ENCODE data around the gene TNFSF15. TPM values are rescaled to one million over a fixed set of nuclear protein-coding genes. Genes with fewer than 3 reads are reported as not detected.
"Not testable (repeated sequence)": the region's sequence is repeated elsewhere in the genome, so short reads cannot be mapped to it uniquely, and the experiment has no call there.

The TNFSF15 gene
- total and polyA plus RNA-seq, 2 donors (not counting 3 experiments of a cell fraction or from before 2014, with no cell fraction given), result 8.4 to 14.3 TPM

DNA sequence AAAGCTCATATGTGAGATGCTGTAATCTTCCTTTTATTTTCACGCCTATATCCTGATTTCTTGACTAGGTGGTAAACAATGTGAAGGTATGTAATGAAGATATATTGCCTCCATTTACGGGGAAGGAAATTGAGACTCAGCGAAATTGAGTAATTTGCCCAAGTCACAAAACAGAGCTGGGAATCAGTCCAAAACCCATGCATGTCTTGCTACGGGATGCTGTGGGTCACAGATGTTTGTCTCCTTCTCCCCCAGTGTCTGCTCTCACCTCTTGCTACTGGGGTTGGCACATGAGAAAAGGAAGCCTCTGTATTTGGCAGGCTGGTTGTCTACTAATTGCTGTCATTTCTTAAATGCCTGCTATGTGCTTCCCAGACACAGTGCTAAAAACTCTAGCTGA, 70.1 kb downstream of the TNFSF15 start:
- no TSS peak for BruUV-seq (replicated peaks)
- FAIRE-seq (no peak), DNase-seq (ENCODE audit: low read depth, low spot score) (peak; percentile 13)
- no peak overlapping the region for H3K9ac ChIP-seq (replicated peaks; ENCODE audit: extremely low read depth, insufficient read depth, low read length)
- no peaks in the 10 kb centered on the region for H3K79me2 ChIP-seq (ENCODE audit: control insufficient read depth, insufficient read depth, low read length)
- CTCF ChIA-PET, result interaction anchor here (0.8 to 12.2 kb wide), 8 partner anchors 36 to 330 kb away, joined by 3 to 301 read pairs (median 6); partner anchors contain the start of gene TEX48
- H3K27me3 ChIP-seq (ENCODE audit: control insufficient read depth in 2 of 2, insufficient read depth in 2 of 2, low read length in 2 of 2), result no peaks in the 10 kb centered on the region
- H3K4me1 ChIP-seq (ENCODE audit: control insufficient read depth, extremely low read depth, insufficient read depth, low read length), result peaks cover 4% of the 10 kb centered on the region
- POLR2A ChIA-PET, result no interaction called here
- H3K4me3 ChIP-seq (replicated peaks in 1 of 3; ENCODE audit: insufficient read depth in 1 of 3, low read depth in 1 of 3, low read length in 3 of 3), result no peak overlapping the region
- H2AFZ ChIP-seq (ENCODE audit: low read depth, low read length), result no peak overlapping the region
- H3K36me3 ChIP-seq (ENCODE audit: control insufficient read depth in 2 of 2, extremely low read depth in 1 of 2, insufficient read depth in 2 of 2, low read length in 2 of 2), result no peaks in the 10 kb centered on the region
- no peaks in the 10 kb centered on the region for H3K9me1 ChIP-seq (replicated peaks; ENCODE audit: control insufficient read depth, extremely low read depth, insufficient read depth, low read length)
- H3K9me3 ChIP-seq (replicated peaks; ENCODE audit: control insufficient read depth, insufficient read depth, low read length), result no peaks in the 10 kb centered on the region
- H3K4me2 ChIP-seq (ENCODE audit: insufficient read depth, low read length), result no peak overlapping the region
- H3K27ac ChIP-seq (ENCODE audit: insufficient read depth, low read depth, low read length), result no peak overlapping the region
- intact Hi-C loops (cut with micrococcal nuclease), result no loop called here
- no peaks in the 10 kb centered on the region for H4K20me1 ChIP-seq (replicated peaks; ENCODE audit: control insufficient read depth, extremely low read depth, insufficient read depth, low read length)
- TF ChIP-seq JUN (IDR thresholded peaks at IDR 0.05; ENCODE audit: borderline replicate concordance, insufficient read depth, insufficient read length, low read depth) (no peak), FOS (IDR thresholded peaks at IDR 0.05; ENCODE audit: borderline replicate concordance, insufficient read depth, low read length) (no peak), GATA2 (IDR thresholded peaks at IDR 0.05; ENCODE audit: insufficient read depth, insufficient read length, low read depth, low read length) (no peak), MYC (IDR thresholded peaks at IDR 0.05; ENCODE audit: low read depth, low read length) (no peak), POLR2AphosphoS5 (IDR thresholded peaks at IDR 0.05; ENCODE audit: insufficient read depth, low read depth, low read length) (no peak), EZH2 (IDR thresholded peaks at IDR 0.05; ENCODE audit: borderline replicate concordance, low read depth, low read length, severe bottlenecking) (no peak), POLR2A (IDR thresholded peaks at IDR 0.05; ENCODE audit: low read depth, low read length) (no peak)
- TF ChIP-seq, protein P1, sequence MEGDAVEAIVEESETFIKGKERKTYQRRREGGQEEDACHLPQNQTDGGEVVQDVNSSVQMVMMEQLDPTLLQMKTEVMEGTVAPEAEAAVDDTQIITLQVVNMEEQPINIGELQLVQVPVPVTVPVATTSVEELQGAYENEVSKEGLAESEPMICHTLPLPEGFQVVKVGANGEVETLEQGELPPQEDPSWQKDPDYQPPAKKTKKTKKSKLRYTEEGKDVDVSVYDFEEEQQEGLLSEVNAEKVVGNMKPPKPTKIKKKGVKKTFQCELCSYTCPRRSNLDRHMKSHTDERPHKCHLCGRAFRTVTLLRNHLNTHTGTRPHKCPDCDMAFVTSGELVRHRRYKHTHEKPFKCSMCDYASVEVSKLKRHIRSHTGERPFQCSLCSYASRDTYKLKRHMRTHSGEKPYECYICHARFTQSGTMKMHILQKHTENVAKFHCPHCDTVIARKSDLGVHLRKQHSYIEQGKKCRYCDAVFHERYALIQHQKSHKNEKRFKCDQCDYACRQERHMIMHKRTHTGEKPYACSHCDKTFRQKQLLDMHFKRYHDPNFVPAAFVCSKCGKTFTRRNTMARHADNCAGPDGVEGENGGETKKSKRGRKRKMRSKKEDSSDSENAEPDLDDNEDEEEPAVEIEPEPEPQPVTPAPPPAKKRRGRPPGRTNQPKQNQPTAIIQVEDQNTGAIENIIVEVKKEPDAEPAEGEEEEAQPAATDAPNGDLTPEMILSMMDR (IDR thresholded peaks at IDR 0.05; ENCODE audit: extremely low read depth in 1 of 2, insufficient read depth in 1 of 2, low read depth in 1 of 2, low read length in 2 of 2), result no peak
- TF ChIP-seq, protein P2, sequence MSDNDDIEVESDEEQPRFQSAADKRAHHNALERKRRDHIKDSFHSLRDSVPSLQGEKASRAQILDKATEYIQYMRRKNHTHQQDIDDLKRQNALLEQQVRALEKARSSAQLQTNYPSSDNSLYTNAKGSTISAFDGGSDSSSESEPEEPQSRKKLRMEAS (IDR thresholded peaks at IDR 0.05; ENCODE audit: insufficient read depth, insufficient read length), result no peak
- dilution Hi-C loops (cut with MboI; ENCODE audit: extremely low pct_ligation_motif_present, low sequenced_read_pairs), result no loop called here

DNA sequence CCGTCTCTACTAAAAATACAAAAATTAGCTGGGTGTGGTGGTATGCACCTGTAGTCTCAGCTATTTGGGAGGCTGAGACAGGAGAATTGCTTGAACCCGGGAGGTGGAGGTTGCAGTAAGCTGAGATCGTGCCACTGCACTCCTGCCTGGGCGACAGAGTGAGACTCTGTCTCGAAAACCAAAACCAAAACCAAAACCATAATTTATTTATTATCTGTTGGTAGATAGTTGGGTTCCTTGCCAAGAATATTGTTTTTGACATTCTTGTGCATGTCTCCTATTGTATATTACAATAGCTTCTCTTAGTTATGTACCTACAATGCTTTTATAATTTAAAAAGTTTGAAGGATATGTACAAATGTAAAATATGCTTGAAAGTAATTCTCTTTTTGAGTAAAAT, 70.7 kb downstream of the TNFSF15 start:
- H3K27ac ChIP-seq (ENCODE audit: insufficient read depth, low read depth, low read length); POLR2A ChIA-PET; H3K4me1 ChIP-seq (ENCODE audit: control insufficient read depth, extremely low read depth, insufficient read depth, low read length); intact Hi-C loops (cut with micrococcal nuclease); H3K9me1 ChIP-seq (replicated peaks; ENCODE audit: control insufficient read depth, extremely low read depth, insufficient read depth, low read length); H3K79me2 ChIP-seq (ENCODE audit: control insufficient read depth, insufficient read depth, low read length); FAIRE-seq; H4K20me1 ChIP-seq (replicated peaks; ENCODE audit: control insufficient read depth, extremely low read depth, insufficient read depth, low read length); H3K9ac ChIP-seq (replicated peaks; ENCODE audit: extremely low read depth, insufficient read depth, low read length); dilution Hi-C loops (cut with MboI; ENCODE audit: extremely low pct_ligation_motif_present, low sequenced_read_pairs); H3K27me3 ChIP-seq (ENCODE audit: control insufficient read depth in 2 of 2, insufficient read depth in 2 of 2, low read length in 2 of 2); H2AFZ ChIP-seq (ENCODE audit: low read depth, low read length); H3K9me3 ChIP-seq (replicated peaks; ENCODE audit: control insufficient read depth, insufficient read depth, low read length); DNase-seq (ENCODE audit: low read depth, low spot score); H3K4me2 ChIP-seq (ENCODE audit: insufficient read depth, low read length); H3K4me3 ChIP-seq (replicated peaks in 1 of 3; ENCODE audit: insufficient read depth in 1 of 3, low read depth in 1 of 3, low read length in 3 of 3); BruUV-seq (replicated peaks); H3K36me3 ChIP-seq (ENCODE audit: control insufficient read depth in 2 of 2, extremely low read depth in 1 of 2, insufficient read depth in 2 of 2, low read length in 2 of 2): not testable (repeated sequence)
- CTCF ChIA-PET, result interaction anchor here (0.8 to 12.2 kb wide), 8 partner anchors 36 to 329 kb away, joined by 3 to 301 read pairs (median 6); partner anchors contain the start of gene TEX48
